HAP-1 (cell line): Measurements from ENCODE around the gene STK10.

Experiments
- DNase-seq, 2 experiments: peaks; one replicate each; pipeline ENCODE4 v3.0.0-alpha.2; 2016 to 2020; ENCODE audit warnings: low spot score in 2 of 2
- H3K27me3 ChIP-seq: fragments of 250-450 bp; sonication (Bioruptor Pico); 2 replicates; pipeline ENCODE4 v1.5.1; 2020; ENCODE audit warnings: low read depth, mild to moderate bottlenecking, moderate library complexity
- H3K36me3 ChIP-seq: fragments of 250-450 bp; sonication (Bioruptor Pico); replicated peaks from 2 replicates; pipeline ENCODE4 v1.5.1; 2020; ENCODE audit warnings: mild to moderate bottlenecking
- H3K4me1 ChIP-seq: fragments of 250-450 bp; sonication (Bioruptor Pico); 2 replicates; pipeline ENCODE4 v1.5.1; 2020; ENCODE audit warnings: mild to moderate bottlenecking
- H3K4me3 ChIP-seq: fragments of 250-450 bp; sonication (Bioruptor Pico); 2 replicates; pipeline ENCODE4 v1.5.1; 2020; ENCODE audit warnings: mild to moderate bottlenecking, moderate library complexity
- H3K9me3 ChIP-seq: fragments of 250-450 bp; sonication (Bioruptor Pico); 2 replicates; pipeline ENCODE4 v1.5.1; 2020; ENCODE audit warnings: mild to moderate bottlenecking, moderate library complexity
- in situ Hi-C: fragments of 300-500 bp; cut with MboI; formaldehyde crosslinking; loops from 3 replicates; pipeline ENCODE4 v1.14.3; 2020; ENCODE audit warnings: low sequenced_read_pairs, inconsistent platforms, mixed read lengths

STK10 gene

GRCh38 chr5:172008689-172009141 is 179.3 kb downstream of the STK10 start:
- H3K36me3 ChIP-seq: peaks cover 6% of the 10 kb centered on the region
- no peaks in the 10 kb centered on the region for H3K27me3 ChIP-seq
- in situ Hi-C loops: no loop called here
- H3K9me3 ChIP-seq: no peaks in the 10 kb centered on the region
- no peak overlapping the region for H3K4me3 ChIP-seq
- peak; percentile 74 to 97 for DNase-seq
- H3K4me1 ChIP-seq: peaks cover 40% of the 10 kb centered on the region

- no peaks in the 10 kb centered on the region for H3K27me3 ChIP-seq
- in situ Hi-C loops: no loop called here
- H3K9me3 ChIP-seq: no peaks in the 10 kb centered on the region
- peaks cover 41% of the 10 kb centered on the region for H3K4me1 ChIP-seq
- H3K4me3 ChIP-seq: no peak overlapping the region; the same call in 1 of the 2 replicates
- peaks cover 8% of the 10 kb centered on the region for H3K36me3 ChIP-seq
- no peak for DNase-seq
Observed at GRCh38 chr5:172008111-172008455, 179.9 kb downstream of the STK10 start.

- Histone ChIP-seq H3K9me3 (no peaks in the 10 kb centered on the region), H3K4me3 (peak overlapping the region; percentile 95), H3K36me3 (peaks cover 10% of the 10 kb centered on the region), H3K27me3 (no peaks in the 10 kb centered on the region), H3K4me1 (peaks cover 41% of the 10 kb centered on the region)
- in situ Hi-C loops: no loop called here
- DNase-seq: no peak
Observed at GRCh38 chr5:172007175-172008110, 180.6 kb downstream of the STK10 start.

- in situ Hi-C loops: no loop called here
- DNase-seq: peak; percentile 95 to 97
- Histone ChIP-seq H3K36me3 (peaks cover 10% of the 10 kb centered on the region), H3K4me3 (peak within 1 kb of the TSS; percentile 95), H3K4me1 (peaks cover 48% of the 10 kb centered on the region), H3K27me3 (no peaks in the 10 kb centered on the region), H3K9me3 (no peaks in the 10 kb centered on the region)
Observed at GRCh38 chr5:172006321-172007174, 181.5 kb downstream of the STK10 start, which contains the start of gene FBXW11. Gene FBXW11, minus strand, starts transcription at chr5:172006638. Its CDS starts 136 bp downstream, at chr5:172006502.

GRCh38 chr5:172005708-172006320 is 182.2 kb downstream of the STK10 start:
- in situ Hi-C loops: no loop called here
- Histone ChIP-seq H3K4me3 (peak overlapping the region; percentile 95), H3K27me3 (no peaks in the 10 kb centered on the region), H3K4me1 (peaks cover 49% of the 10 kb centered on the region), H3K36me3 (peaks cover 10% of the 10 kb centered on the region), H3K9me3 (no peaks in the 10 kb centered on the region)
- DNase-seq: peak in 1 of 2 experiments; percentile 46

GRCh38 chr5:172004824-172005237 is 183.2 kb downstream of the STK10 start:
- Histone ChIP-seq H3K4me1 (peaks cover 47% of the 10 kb centered on the region), H3K36me3 (peaks cover 10% of the 10 kb centered on the region), H3K27me3 (no peaks in the 10 kb centered on the region), H3K9me3 (no peaks in the 10 kb centered on the region), H3K4me3 (peak overlapping the region; percentile 95)
- in situ Hi-C loops: no loop called here
- DNase-seq: no peak

- Histone ChIP-seq H3K4me1 (peaks cover 41% of the 10 kb centered on the region), H3K4me3 (no peak overlapping the region)
Observed at GRCh38 chr5:172003746-172004145, 184.3 kb downstream of the STK10 start.

GRCh38 chr5:172002840-172003512 is 185.0 kb downstream of the STK10 start:
- Histone ChIP-seq H3K9me3 (no peaks in the 10 kb centered on the region), H3K36me3 (peaks cover 10% of the 10 kb centered on the region), H3K27me3 (no peaks in the 10 kb centered on the region), H3K4me3 (no peak overlapping the region), H3K4me1 (peaks cover 38% of the 10 kb centered on the region)
- in situ Hi-C loops: no loop called here
- no peak for DNase-seq

More at GRCh38 chr5:172003746-172004145, 184.3 kb downstream of the STK10 start:
- DNase-seq: no peak
- Histone ChIP-seq H3K36me3 (peaks cover 10% of the 10 kb centered on the region), H3K27me3 (no peaks in the 10 kb centered on the region), H3K9me3 (no peaks in the 10 kb centered on the region)
- in situ Hi-C loops: no loop called here

- in situ Hi-C loops: no loop called here
- H3K4me1 ChIP-seq: peaks cover 35% of the 10 kb centered on the region
- no peaks in the 10 kb centered on the region for H3K27me3 ChIP-seq
- no peak overlapping the region for H3K4me3 ChIP-seq
- peak in 1 of 2 experiments; percentile 35 for DNase-seq
- H3K9me3 ChIP-seq: no peaks in the 10 kb centered on the region
- H3K36me3 ChIP-seq: peaks cover 10% of the 10 kb centered on the region
Observed at GRCh38 chr5:172002310-172002709, 185.7 kb downstream of the STK10 start.

- in situ Hi-C loops: no loop called here
- Histone ChIP-seq H3K4me3 (no peak overlapping the region), H3K36me3 (0 out of 2 replicates have a peak, but pooled peaks cover 8% of the 10 kb centered on the region), H3K4me1 (peaks cover 31% of the 10 kb centered on the region), H3K27me3 (no peaks in the 10 kb centered on the region), H3K9me3 (no peaks in the 10 kb centered on the region)
- DNase-seq: no peak
Observed at GRCh38 chr5:171999877-172000276, 188.1 kb downstream of the STK10 start.

- in situ Hi-C loops: no loop called here
- H3K9me3 ChIP-seq: no peaks in the 10 kb centered on the region
- no peak for DNase-seq
- no peak overlapping the region for H3K4me3 ChIP-seq
- H3K36me3 ChIP-seq: 0 out of 2 replicates have a peak, but pooled peaks cover 8% of the 10 kb centered on the region
- no peaks in the 10 kb centered on the region for H3K27me3 ChIP-seq
- peaks cover 24% of the 10 kb centered on the region for H3K4me1 ChIP-seq
Observed at GRCh38 chr5:171999100-171999499, 188.9 kb downstream of the STK10 start.

GRCh38 chr5:171997011-171997410 is 191.0 kb downstream of the STK10 start:
- Histone ChIP-seq H3K36me3 (0 out of 2 replicates have a peak, but pooled peaks cover 4% of the 10 kb centered on the region), H3K27me3 (no peaks in the 10 kb centered on the region), H3K4me3 (no peak overlapping the region), H3K9me3 (no peaks in the 10 kb centered on the region), H3K4me1 (peaks cover 16% of the 10 kb centered on the region)
- in situ Hi-C loops: no loop called here
- no peak for DNase-seq

GRCh38 chr5:171992813-171993212 is 195.2 kb downstream of the STK10 start:
- DNase-seq: no peak
- Histone ChIP-seq H3K27me3 (no peaks in the 10 kb centered on the region), H3K4me1 (peaks cover 2% of the 10 kb centered on the region), H3K36me3 (0 out of 2 replicates have a peak, but pooled peaks cover 7% of the 10 kb centered on the region), H3K9me3 (no peaks in the 10 kb centered on the region), H3K4me3 (no peak overlapping the region)
- in situ Hi-C loops: no loop called here
